NT2/D1 (cell line): Measurements from ENCODE around the gene MAGEB5.

Experiments
- DNase-seq: peaks from one replicate; pipeline ENCODE4 v3.0.0-alpha.2; 2011; ENCODE audit warnings: low read depth, low spot score
- H3K27me3 ChIP-seq: 2 replicates; pipeline ENCODE4 v1.6.0; 2011; ENCODE audit warnings: mild to moderate bottlenecking; ENCODE audit not compliant: insufficient read length, insufficient read depth
- H3K36me3 ChIP-seq: 2 replicates; pipeline ENCODE4 v1.6.1; 2011; ENCODE audit warnings: mild to moderate bottlenecking, low read length, mixed read lengths; ENCODE audit not compliant: insufficient read depth, insufficient read length
- H3K4me1 ChIP-seq: 2 replicates; pipeline ENCODE4 v1.5.1; 2011; ENCODE audit not compliant: insufficient read depth, insufficient read length
- H3K4me3 ChIP-seq: 2 replicates; pipeline ENCODE4 v1.5.1; 2011; ENCODE audit warnings: low read depth; ENCODE audit not compliant: insufficient read length
- H3K9ac ChIP-seq: 2 replicates; pipeline ENCODE4 v1.6.0; 2011; ENCODE audit warnings: low read depth; ENCODE audit not compliant: insufficient read length
- H3K9me3 ChIP-seq: 2 replicates; pipeline ENCODE4 v1.5.1; 2011; ENCODE audit warnings: mild to moderate bottlenecking, low read length; ENCODE audit not compliant: insufficient read depth
- SUZ12 ChIP-seq: IDR thresholded peaks from 2 replicates; pipeline ENCODE4 v1.6.1; 2011; ENCODE audit not compliant: insufficient read length, insufficient read depth; ENCODE audit errors: extremely low read depth
- YY1 ChIP-seq: IDR thresholded peaks from 2 replicates; pipeline ENCODE4 v1.6.1; 2011; ENCODE audit not compliant: insufficient read length, insufficient read depth
- ZNF274 ChIP-seq: IDR thresholded peaks from 2 replicates; pipeline ENCODE4 v1.6.1; 2011; ENCODE audit warnings: mild to moderate bottlenecking, low read depth, low read length

MAGEB5 gene

GRCh38 chrX:26253526-26253925 is 37.6 kb downstream of the MAGEB5 start:
- Histone ChIP-seq H3K9me3 (no peaks in the 10 kb centered on the region), H3K4me1 (no peaks in the 10 kb centered on the region), H3K27me3 (no peaks in the 10 kb centered on the region), H3K36me3 (no peaks in the 10 kb centered on the region), H3K9ac (no peak overlapping the region), H3K4me3 (no peak overlapping the region)
- no peak for TF ChIP-seq ZNF274
- TF ChIP-seq YY1, result no peak
- TF ChIP-seq SUZ12, result no peak
- no peak for DNase-seq

GRCh38 chrX:26254436-26254835 is 38.5 kb downstream of the MAGEB5 start:
- no peak overlapping the region for H3K4me3 ChIP-seq
- no peaks in the 10 kb centered on the region for H3K27me3 ChIP-seq
- no peaks in the 10 kb centered on the region for H3K9me3 ChIP-seq
- no peaks in the 10 kb centered on the region for H3K4me1 ChIP-seq
- H3K9ac ChIP-seq, result no peak overlapping the region
- TF ChIP-seq SUZ12 (no peak), ZNF274 (no peak), YY1 (no peak)
- DNase-seq, result no peak
- no peaks in the 10 kb centered on the region for H3K36me3 ChIP-seq

- no peak overlapping the region for H3K9ac ChIP-seq
- H3K4me1 ChIP-seq, result no peaks in the 10 kb centered on the region
- H3K27me3 ChIP-seq, result no peaks in the 10 kb centered on the region
- no peak for TF ChIP-seq SUZ12
- no peak for TF ChIP-seq ZNF274
- TF ChIP-seq YY1, result no peak
- no peak overlapping the region for H3K4me3 ChIP-seq
- no peaks in the 10 kb centered on the region for H3K9me3 ChIP-seq
- H3K36me3 ChIP-seq, result no peaks in the 10 kb centered on the region
- DNase-seq, result no peak
Observed at GRCh38 chrX:26262121-26262523, 46.2 kb downstream of the MAGEB5 start.
